GM18511 (cell line): ENCODE results near the gene SLC6A11.

Experiments used
- ATAC-seq: cut with Tn5 transposase; IDR thresholded peaks from one replicate; pipeline ENCODE4 v1.9.1; 2021; ENCODE audit warnings: mild to moderate bottlenecking, moderate library complexity; ENCODE audit not compliant: unreplicated experiment

The SLC6A11 gene

DNA sequence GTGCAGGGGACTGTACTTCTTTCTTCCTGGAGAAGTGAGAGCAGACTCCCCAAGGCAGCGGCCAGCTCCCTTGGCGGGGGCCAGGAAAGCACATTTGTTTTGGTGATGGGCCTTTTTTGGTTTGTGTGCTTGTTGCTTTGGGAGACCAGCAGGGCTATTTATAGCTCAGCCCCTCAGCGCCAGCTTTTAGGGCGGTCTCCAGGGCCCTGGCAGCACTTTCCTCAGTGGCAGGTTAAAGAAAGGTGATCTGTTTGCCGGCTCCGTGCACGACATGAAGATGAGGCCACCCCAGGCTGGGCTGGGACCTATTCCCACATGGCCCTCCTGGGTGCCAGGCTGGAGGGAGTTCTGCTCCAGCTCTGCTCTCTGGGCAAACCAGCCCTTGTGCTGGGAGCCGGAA, 21.8 kb downstream of the SLC6A11 start:
- no peak for ATAC-seq

DNA sequence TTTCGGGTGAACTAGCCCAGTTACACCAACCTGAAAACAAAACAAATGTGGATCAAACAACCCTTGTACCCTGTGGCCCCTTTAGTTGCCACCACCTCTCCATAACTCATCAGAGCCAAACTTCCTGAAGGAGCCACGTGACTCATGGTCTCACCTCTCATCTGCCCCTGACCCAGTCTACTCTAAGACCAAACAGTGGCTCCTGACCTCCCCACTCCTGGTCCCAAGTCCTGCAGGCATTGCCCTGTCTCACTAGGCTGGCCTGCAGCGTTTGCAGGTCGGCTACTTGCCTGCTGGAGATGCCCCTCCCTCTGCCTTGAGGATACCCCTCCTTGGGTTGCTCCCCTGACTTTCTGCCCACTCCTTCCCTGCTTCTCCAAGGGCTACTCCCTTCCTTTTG, 23.1 kb downstream of the SLC6A11 start:
- ATAC-seq: no peak

DNA sequence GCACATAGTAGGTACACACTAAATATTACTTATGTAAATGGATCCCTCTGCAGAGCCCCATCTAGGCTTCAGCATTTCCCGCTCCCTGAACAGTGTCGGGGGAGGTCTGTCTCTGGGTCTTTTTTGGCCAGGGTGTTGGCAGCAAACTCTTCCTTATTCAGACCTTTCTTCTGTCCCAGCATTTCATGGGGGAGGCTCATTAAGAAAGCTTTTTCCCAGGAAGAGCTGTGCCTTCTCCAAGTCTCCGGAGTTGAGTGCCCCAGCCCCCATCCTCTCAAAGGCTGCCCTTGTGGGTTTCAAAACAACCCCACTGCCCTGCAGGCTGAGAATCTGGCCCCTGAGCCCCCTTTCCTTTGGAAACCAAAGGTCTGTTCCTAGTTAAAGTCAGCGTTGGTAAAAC, 25.1 kb downstream of the SLC6A11 start:
- no peak for ATAC-seq

DNA sequence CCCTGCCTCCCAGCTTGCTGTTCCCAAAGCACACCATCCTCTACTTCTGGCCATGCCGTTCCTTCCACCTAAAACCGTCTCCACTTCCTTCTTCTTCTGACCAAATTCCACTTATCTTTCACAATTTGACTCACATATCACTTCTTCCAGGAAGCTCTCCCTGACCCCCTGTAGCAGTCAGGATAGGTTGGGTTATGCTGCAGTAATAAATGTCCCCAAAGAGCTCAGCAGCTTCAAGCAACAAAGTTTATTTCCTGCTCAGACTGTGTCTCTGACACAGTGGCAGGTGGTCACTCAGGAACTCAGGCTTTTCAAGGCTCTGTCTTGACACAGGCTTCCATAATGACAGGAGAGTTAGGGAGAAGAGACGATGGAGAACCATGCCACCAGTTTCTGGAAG, 27.4 kb downstream of the SLC6A11 start:
- no peak for ATAC-seq

DNA sequence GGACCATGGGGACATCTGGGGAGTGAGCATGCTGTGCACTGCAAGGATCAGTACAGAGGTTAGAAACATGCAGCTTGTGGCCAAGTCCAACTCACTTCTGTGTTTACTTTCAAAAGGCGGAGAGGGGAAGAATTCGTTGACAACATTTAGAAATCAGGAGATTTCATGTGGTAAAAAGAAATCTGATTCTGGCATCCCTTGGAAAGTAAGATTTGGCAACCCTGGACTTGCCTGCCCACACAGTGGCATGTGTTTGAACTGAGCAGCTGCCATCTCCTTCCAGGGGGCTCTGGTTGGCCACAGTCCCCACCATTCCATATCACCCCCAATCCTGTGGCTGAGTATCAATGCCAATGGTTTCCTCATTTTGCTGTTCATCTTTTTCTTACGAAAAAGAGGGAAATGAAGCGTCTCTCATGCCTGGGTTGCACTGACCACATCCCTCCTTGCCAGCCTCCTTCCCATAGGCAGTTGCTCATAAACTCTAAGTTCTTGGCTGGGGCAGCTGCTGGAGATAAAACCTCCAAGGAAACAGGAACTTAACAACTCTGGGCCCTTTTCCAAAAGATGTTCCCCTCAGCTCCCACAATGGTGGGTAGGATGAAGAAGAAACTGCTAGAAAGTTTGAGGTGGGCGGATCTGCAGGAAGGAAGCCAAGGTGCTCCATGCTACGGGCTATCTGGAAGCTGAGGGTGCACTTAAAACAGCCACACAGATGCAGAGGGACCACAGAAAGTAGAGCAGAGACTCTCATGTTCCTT, 29.2 kb downstream of the SLC6A11 start:
- ATAC-seq: no peak

DNA sequence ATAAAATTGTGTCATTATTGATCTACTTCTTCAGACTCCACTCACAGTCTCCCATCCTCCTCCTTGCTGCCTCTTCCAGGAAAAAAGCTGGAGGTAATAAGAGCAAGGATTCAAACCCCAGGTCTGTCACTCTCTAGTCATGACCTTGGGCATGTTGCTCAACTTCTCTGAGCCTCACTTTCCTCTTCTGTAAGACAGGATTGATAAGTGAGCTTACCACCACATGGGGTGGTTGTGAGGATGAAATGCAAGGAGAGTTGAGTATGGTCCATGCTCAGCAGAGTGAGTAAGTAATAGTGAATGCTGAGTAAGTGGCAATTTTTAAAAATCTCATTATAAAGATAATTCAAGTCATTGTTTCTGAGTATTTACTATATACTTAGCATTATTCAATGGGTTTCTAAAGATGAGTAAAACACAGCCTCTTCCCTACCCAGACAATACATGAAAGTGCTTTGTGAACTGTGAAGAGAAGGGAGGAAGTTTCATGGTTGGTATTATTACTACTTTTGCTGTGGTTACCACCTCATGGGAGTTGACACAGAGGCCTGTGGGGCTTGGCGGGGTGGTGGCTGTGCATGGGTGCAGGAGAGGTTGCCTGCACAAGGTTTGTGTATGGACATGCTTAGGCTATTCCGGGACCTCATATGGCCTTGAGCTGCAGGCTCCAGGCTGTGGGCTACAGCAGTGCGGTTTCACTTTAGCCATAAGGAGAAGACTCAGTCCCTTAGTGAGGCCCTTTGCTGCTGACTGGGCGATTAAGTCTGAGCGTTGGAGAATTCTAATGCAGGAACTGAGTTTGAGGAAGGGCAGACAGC, 30.0 kb downstream of the SLC6A11 start:
- ATAC-seq: peak; percentile 51

DNA sequence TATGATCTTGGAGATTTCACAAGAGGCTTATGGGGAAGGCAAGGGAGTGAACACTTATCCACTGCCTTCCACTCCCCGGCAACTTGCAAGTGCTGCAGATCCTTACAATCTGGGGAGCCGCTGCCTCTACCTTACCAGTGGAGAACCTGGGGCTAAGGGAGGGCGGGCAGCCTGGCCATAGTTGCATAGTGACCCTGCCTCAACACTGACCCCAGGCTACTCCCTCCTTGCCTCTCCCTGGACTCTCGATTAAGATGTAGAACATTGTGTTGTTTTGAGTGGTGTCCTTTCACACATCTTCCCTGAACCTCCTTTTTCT, 30.6 kb downstream of the SLC6A11 start:
- no peak for ATAC-seq

DNA sequence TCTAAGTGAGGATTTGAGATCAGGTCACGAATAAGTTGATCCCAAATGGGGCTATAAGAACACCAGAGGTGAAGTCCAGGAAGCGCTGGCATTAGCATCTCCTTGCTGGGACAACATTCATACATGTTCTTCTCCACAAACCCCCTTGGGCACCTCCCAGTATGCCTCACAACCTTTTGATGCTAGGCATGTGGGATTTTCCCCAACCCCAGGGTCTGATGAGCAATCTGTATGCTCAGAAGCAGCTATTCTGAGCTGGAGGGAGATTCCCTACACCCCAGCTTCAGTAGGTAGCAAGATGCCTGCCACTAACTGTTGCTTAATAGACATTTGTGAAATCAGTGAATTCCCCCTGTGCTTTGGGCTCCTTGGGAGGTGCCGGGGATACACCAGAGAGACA, 32.2 kb downstream of the SLC6A11 start:
- no peak for ATAC-seq

DNA sequence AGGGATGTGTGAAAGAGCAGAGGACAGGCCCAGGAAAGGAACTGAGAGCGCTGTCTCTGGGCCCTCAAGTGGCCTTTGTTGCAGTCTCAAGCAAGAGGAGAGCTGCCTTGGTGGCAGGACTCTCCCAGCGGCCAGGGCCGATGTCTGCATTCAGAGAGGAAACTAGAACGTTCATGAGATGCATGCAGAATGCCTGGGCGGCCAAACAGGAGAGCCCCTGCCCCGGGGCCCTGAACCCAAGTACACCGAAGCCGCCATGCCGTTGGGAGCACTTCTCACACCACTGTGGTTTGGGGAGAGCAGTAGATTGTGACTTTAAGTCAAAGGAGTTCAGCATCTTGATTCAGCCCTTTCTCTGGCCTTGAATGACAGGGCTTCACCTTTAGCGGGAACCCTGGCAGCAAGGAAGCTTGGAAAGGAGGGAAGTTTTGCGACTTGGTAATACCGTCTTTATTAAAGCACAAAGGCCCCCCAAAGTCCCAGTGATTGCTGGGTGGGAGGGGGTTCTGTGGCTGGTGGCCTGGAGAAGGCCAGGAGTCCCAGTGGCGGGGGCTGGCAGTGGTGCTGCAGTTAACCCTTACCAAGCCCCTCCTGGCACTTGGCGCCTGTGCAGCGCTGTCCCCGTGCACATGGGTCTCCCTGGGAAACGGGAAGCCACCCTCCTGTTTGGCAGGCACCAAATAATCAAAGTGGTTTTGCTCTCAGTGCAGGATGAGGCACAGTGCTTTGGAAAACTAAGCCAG, 36.2 kb downstream of the SLC6A11 start:
- no peak for ATAC-seq

DNA sequence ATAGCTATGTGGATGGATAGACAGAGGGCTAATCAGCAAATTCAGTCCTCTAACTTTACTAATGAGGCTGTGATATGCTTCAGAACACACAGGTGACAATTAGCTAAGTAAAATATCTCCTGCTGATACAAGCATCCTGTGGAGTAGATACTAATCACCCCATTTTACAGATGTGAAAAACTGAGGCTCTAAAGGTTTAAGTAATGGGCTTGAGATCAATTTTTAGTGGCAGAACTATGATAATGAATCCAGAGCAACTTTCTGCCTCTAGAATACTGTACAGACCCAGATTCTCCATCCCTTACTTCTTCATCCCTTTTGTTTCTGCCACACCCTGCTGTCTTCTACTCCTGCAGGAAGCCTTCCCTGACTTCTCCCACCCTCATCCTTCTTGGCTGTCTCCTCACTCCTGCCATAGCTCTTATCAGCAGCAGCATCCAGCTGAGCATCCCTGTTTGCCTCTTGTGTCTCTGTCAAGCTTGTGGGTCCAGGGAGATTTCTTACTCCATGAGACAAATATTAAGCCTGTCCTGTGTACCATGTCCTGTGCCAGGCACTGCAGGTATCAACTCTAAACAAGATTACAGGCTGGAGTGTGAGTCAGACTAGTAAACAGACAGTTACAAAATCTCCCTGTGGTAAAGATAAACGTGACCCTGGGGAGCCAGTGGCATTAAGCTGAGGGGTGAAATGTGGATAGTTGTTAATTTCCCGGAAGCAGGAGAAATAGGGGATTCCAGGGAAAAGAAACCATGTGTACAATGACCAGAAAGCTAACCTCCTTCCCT, 39.2 kb downstream of the SLC6A11 start:
- ATAC-seq: no peak

DNA sequence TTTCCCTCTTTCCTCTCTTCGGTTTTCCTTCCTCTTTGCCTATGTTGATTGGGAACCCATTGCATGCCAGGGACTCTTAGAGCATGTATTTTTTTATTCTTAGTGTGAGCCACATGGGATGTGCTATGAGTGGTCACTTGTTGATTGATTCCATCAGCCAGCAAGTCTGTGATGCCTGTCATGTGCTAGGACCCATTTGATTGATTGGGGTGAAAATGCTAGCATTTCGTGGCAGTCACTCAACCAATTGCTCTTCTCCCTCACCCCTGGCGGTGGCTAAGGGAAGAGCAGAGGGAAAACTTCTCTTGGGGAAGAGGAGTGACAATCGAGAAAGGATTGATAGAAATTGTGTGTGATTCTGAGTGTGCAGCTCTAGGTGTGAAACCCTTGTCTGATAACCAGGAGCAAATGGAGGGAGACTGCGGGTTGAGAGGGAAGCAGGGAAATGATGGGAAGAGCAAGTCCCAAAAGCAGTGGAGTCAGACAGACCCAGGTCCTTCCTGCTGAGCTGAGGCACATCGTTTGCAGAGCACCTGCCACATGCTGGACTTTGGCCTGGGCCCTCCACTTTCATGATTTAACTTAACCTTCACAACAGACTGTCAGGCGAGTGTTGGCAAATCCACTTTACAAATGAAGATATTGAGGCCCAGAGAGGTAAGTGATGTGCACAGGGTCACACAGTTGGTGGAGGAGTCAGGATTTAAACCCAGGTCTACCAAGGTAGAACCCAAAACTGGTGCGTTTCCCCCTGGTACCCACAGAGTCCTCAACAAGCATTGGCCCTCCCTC, 40.0 kb downstream of the SLC6A11 start:
- no peak for ATAC-seq

DNA sequence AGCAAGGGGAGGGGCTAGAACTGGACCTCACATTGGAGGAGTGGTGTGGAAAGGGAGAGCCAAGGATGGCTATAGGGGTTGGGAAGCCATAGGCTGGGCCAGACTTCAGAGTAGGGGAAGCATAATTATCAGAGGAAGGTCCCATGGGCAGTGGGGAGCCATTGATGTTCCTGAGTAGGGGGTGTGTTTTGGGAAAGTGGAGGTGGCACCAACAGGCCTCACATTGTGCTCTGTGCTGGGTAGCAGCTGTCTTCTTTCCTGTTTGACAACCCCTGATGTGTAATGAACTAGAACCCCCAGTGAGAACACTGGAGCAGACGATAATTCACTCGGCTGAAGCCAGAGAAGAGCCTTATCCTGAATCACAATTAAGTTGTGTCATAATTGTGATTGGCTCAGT, 41.2 kb downstream of the SLC6A11 start:
- ATAC-seq: no peak

DNA sequence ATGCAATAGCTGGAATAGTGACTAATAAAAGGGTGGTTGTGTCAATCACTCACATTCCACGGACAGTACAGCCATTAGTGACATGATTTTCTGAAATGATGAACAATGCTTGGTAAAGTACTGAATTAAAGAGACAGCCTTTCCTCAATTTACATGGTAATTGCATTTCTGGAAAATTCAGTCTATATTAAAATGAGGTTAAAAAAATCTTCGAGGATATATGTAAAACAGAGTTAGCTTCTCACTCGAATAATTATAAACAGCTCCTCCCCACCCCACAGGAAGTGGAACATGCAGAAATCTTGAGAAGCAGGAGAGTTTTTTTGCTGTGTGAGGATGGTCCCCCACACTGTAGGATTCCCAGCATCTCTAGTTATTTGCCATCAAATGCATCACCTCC, 42.1 kb downstream of the SLC6A11 start:
- ATAC-seq: no peak

DNA sequence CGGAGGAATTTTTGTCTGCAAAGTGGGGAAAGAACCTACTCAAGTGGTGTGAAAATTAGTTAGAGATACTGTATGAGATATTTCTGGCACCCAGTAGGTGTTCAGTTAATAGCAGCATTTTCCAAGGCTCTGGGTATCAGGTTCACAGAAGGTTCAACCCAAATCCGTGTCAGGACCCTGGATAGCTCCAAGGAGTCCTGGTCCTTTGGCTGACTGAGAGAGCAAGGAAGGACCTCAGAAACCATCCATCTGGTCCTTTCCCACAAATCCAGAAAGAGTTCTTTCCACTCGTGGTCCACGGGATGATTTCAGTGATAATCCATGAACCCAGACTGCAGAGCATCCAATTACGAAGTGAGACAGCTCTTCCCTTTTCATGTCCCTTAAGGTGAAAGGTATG, 51.4 kb downstream of the SLC6A11 start:
- ATAC-seq: no peak

DNA sequence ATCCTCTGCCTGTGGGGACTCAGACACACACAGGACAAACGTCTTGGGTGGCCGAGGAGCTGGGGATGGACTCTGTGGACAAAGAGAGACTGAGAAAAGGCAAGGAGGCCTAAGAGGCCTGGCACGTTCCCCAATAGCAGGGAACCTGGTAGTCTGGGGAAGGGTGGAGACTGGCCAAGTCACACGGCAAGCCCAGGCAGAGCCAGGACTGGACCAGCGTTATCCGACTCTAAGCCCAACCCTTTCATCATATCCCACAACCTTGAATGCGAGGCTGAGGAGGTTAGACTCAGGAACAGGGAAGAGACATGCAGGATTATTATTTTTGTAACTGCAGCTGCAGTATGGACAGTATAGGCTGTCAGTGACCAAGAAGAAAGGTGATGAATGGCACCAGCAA, 53.4 kb downstream of the SLC6A11 start:
- no peak for ATAC-seq

DNA sequence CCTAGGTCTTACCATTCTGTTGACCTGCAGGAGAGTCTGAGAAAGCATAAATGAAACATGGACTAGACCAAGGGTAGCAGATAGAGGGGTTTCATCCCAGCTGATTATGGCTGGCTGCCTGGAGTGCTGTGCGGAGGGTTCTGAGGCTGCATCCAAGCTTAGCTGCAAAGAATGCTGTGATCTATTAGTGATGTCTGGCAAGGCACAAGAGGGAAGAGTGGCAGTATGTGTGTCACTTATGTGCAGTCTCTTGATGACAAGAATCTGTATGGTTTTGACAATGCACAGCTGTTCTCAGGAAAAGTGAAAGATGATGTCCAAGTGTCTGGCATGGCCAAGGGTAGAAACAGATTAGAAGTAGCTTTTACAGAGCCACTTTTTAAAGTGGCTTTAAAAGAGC, 54.3 kb downstream of the SLC6A11 start:
- no peak for ATAC-seq

DNA sequence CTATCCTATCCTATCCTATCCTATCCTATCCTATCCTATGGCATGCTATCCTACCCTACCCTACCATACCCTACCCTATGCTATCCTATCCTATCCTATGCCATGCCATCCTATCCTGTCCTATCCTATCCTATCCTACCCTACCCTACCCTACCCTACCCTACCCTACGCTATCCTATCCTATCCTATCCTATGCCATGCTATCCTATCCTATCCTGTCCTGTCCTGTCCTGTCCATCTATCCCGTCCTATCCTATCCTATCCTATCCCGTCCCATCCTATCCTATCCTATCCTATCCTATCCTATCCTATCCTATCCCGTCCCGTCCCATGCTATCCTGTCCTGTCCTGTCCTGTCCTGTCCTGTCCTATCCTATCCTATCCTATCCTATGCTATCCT, 57.4 kb downstream of the SLC6A11 start:
- no peak for ATAC-seq

DNA sequence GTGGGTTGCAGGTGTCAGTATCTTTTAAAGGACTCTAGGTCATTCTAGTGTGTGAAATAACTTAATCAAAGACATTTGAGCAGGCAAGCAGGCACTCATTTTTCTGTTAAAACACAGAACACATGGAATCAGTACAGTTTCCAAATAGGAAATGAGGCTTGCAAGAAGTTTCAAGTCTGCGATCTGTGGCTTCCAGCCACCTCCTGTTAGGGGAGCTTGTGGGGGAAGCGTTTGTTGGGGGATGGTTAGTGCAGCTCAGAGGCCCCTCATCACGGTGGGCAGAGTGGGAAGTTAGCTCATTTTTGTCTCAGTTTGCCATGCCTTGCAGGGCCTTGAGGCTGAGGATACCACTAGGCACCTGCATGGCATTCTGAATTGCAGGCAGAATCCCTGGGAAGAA, 59.9 kb downstream of the SLC6A11 start:
- ATAC-seq: no peak

DNA sequence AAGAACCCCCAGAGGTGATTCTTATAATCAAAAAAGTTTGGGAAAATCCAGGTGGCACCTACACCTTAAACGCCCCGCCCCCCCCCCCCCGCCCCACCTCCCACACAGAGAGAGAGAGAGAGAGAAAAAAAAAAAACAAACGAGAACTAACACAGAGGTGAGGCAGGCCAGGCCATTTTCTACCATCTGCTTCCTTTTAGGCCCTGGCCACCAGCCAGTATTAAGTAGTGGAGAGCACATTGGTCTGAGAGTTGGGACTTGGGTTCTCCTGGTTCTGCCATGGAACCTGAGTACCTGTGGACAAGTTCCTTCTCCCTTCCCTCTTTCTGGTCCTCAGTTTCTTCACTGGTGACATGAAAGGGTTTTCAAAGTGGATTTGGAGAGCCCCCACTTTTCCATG, 60.6 kb downstream of the SLC6A11 start:
- ATAC-seq: no peak

DNA sequence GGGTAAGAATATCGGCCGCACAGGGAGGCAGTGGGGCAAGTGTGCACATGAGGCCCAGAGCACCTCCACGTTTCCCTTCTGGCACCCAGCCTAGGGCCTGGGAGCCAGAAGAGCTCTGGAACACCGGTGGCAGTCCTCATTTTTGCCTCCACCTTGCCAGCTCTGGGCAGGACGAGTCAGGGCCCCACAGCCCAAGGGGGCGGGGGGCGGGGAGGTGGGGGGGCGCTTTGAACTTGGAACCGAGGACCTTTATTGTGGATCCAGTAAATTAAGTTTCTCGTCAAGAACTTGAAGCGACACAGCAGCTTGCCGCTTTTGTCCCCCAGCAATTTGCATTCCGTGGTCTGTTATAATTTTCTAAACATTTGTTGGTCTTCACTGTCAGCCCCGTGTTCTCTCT, 66.8 kb downstream of the SLC6A11 start:
- no peak for ATAC-seq
